ENCODE data around the gene CFAP65. TPM values are rescaled to one million over a fixed set of nuclear protein-coding genes. Genes with fewer than 3 reads are reported as not detected.

Gene CFAP65
- total RNA-seq, 2 donors from 2014 or later = not detected

GRCh38 chr2:218980735-218981389, 60.5 kb downstream of the CFAP65 start:
- H3K27me3 Mint-ChIP-seq = peaks cover 54% of the 10 kb centered on the region
- peak overlapping the region; percentile 76 for H3K4me3 Mint-ChIP-seq
- no peaks in the 10 kb centered on the region for H3K9me3 Mint-ChIP-seq
- H3K36me3 Mint-ChIP-seq (ENCODE audit: low read depth) = peaks cover 6% of the 10 kb centered on the region
- H3K27ac Mint-ChIP-seq = no peak overlapping the region
- ATAC-seq (replicated peaks) = no peak
- peaks cover 6% of the 10 kb centered on the region for H3K4me1 Mint-ChIP-seq

DNA sequence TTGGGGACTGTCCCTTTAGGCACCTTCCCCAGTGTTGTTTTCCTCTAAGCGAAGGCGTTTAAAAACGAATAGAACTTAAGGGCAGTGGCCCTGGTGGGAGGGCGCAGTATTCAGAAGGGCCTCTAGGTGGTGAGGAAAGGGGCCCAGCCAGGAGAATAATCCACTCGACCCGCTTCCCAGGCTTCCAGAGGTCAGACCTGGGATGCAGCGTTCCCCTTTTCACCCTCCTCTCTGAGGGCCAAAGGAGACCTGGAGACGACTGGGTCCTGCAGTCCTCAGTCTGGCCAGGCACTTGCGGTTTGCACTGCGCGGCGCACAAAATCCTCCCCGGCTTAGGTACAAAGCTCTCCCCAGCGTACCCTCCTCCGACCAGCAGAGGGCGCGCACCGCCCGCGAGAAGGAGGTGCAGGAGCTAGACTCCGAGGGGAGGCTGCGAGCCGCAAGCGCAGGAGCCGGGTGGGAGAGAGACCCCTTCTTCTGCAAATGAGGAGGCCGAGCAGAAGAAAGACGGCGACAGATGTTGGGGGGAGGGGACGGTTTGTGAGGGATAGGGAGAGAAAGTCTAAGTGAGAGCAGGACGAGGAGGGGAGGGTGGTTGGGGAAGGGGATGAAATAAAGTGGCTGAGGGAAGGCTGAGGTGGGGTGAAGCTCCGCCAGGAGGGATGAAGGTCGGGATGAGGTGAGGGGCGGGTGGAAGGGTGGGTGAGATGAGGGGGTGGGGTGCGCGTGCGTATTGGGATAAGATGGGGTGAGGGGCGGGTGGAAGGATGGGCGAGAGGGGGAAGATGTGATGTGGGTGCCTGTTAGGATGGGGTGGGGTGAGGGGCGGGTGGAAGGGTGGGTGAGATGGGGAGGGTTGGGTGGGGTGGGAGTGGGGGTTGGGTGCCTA, 61.2 kb downstream of the CFAP65 start:
- peak overlapping the region; percentile 76 for H3K4me3 Mint-ChIP-seq
- peaks cover 6% of the 10 kb centered on the region for H3K36me3 Mint-ChIP-seq (ENCODE audit: low read depth)
- no peaks in the 10 kb centered on the region for H3K9me3 Mint-ChIP-seq
- ATAC-seq (replicated peaks) = peak; percentile 94
- H3K27ac Mint-ChIP-seq = no peak overlapping the region
- H3K27me3 Mint-ChIP-seq = peaks cover 58% of the 10 kb centered on the region
- peaks cover 6% of the 10 kb centered on the region for H3K4me1 Mint-ChIP-seq

DNA sequence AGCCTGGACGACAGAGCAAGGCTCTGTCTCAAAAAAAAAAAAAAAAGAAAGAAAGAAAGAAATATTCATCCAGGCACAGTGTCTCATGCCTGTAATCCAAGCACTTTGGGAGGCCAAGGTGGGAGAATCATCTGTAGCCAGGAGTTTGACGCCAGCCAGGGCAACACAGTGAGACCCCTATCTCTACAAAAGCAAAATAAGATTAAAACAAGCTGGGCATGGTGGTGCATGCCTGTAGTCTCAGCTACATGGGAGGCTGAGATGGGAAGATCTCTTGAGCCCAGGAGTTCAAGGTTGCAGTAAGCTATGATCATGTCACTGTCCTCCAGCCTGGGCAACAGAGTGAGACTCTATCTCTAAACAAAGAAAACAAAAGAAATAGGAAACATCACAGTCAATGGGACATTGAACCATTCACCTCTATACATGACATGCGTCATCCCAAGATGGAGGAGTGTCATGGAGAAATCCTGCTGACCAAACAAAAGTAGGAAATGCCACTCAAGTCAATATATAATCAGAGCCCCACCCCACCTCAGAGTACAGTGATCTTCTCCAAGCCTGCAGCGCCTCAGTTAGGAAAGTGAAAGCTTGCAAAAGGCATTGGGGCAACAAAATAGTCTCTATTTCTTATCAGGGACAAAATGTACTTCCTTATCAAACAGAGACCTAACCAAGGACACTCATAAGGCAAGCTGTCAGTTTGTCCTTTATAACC, 66.1 kb downstream of the CFAP65 start:
- Mint-ChIP-seq H3K4me1 (no peaks in the 10 kb centered on the region), H3K4me3 (no peak overlapping the region), H3K27ac (no peak overlapping the region), H3K9me3 (no peaks in the 10 kb centered on the region), H3K36me3 (ENCODE audit: low read depth) (no peaks in the 10 kb centered on the region), H3K27me3 (peaks cover 61% of the 10 kb centered on the region)
- no peak for ATAC-seq (replicated peaks)

GRCh38 chr2:218970894-218971293, 70.4 kb downstream of the CFAP65 start:
- H3K9me3 Mint-ChIP-seq = no peaks in the 10 kb centered on the region
- no peak overlapping the region for H3K4me3 Mint-ChIP-seq
- H3K36me3 Mint-ChIP-seq (ENCODE audit: low read depth) = no peaks in the 10 kb centered on the region
- peaks cover 59% of the 10 kb centered on the region for H3K27me3 Mint-ChIP-seq
- no peak for ATAC-seq (replicated peaks)
- H3K4me1 Mint-ChIP-seq = no peaks in the 10 kb centered on the region
- H3K27ac Mint-ChIP-seq = no peak overlapping the region

DNA sequence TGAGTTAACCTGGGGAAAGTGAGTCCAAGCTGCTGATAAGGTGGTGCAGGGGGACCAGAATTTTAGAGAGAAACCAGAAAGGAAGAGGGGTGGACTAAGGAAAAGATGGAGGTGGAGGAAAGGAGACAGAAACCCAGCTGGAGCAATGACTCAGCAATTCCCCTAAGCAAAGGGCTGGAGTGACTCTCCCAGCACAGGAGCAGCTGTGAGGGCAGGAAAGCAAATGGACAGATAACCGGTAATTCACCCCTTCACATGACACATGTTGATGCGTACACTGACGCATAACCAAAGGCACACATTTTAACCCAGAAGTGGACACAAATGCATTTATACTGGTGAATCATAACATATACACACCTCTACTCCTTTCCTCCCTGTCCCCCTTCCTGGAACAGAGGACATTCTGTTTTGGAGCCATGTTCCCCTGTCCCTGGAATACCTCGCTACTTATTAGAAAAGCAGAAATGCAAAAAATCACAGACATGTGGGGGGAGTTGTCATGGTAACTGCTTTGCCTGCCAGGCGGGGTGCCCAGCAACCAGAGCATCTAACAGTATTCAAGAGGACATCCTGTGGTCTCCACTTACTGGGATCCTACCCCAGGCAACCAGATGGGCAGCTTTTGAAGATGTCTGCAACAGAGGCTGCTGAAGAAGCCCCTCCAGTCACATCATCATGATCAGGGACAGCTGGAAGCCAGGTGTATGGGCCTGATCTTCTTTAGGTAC, 77.1 kb downstream of the CFAP65 start:
- peaks cover 50% of the 10 kb centered on the region for H3K27me3 Mint-ChIP-seq
- ATAC-seq (replicated peaks) = no peak

GRCh38 chr2:218963601-218964000, 77.7 kb downstream of the CFAP65 start:
- Mint-ChIP-seq H3K9me3 (no peaks in the 10 kb centered on the region), H3K36me3 (ENCODE audit: low read depth) (peaks cover 10% of the 10 kb centered on the region), H3K27me3 (peaks cover 52% of the 10 kb centered on the region), H3K4me3 (no peak overlapping the region), H3K4me1 (peaks cover 7% of the 10 kb centered on the region), H3K27ac (no peak overlapping the region)
- ATAC-seq (replicated peaks) = no peak

More for the DNA sequence above, 77.1 kb downstream of the CFAP65 start:
- Mint-ChIP-seq H3K27ac (no peak overlapping the region), H3K4me1 (peaks cover 7% of the 10 kb centered on the region), H3K9me3 (no peaks in the 10 kb centered on the region), H3K36me3 (ENCODE audit: low read depth) (peaks cover 5% of the 10 kb centered on the region), H3K4me3 (no peak overlapping the region)

- Mint-ChIP-seq H3K9me3 (no peaks in the 10 kb centered on the region), H3K4me1 (peaks cover 7% of the 10 kb centered on the region), H3K4me3 (no peak overlapping the region), H3K27ac (no peak overlapping the region), H3K36me3 (ENCODE audit: low read depth) (peaks cover 10% of the 10 kb centered on the region), H3K27me3 (peaks cover 55% of the 10 kb centered on the region)
- no peak for ATAC-seq (replicated peaks)
Observed at GRCh38 chr2:218962859-218963492, 78.3 kb downstream of the CFAP65 start.

DNA sequence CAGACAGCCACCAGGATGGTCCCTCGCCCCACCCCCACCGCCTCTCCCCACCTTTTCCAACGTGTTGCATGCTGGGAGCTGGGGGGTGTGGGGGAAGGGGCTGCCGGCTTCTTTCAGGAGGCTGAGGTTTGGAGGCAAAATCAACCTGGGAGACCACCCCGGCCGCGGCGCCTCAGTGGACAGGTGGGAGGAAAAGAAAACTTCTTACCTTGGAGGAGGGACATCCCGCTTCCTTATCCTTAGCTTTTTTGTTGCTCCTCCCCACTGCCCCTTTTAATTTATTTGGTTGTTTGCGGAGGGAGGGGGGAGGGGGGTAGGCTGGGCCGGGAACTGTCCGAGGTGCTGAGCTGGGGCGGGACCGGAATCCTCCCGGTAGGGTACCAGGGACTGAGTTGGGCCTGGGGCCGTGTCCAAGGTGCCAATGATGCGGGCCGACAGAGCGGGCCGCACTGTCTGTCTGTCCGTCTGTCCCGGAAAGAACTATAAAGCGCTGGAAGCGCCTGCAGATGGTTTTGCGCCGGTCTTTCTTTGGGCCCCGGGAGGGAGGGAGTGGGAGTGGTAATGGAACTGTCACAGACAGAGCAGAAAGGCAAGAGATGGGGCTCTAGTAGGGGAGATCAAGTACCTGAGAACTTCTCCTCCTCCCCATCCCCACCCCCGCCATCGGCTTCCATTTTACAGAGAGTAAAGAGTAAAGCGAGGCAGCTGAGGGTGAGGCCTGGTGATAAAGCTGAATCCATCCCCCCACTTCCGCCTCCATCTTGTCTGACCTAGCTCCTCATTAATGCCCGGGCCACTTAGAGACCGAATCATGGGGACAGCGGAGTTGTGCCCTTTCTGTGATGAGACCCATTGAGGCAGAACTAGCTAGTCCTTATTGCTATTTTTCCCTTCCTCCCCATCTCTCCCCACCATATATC, 79.4 kb downstream of the CFAP65 start:
- H3K4me3 Mint-ChIP-seq = peak overlapping the region; percentile 30
- peaks cover 10% of the 10 kb centered on the region for H3K36me3 Mint-ChIP-seq (ENCODE audit: low read depth)
- H3K27me3 Mint-ChIP-seq = peaks cover 61% of the 10 kb centered on the region
- peaks cover 7% of the 10 kb centered on the region for H3K4me1 Mint-ChIP-seq
- no peaks in the 10 kb centered on the region for H3K9me3 Mint-ChIP-seq
- no peak overlapping the region for H3K27ac Mint-ChIP-seq
- ATAC-seq (replicated peaks) = no peak

DNA sequence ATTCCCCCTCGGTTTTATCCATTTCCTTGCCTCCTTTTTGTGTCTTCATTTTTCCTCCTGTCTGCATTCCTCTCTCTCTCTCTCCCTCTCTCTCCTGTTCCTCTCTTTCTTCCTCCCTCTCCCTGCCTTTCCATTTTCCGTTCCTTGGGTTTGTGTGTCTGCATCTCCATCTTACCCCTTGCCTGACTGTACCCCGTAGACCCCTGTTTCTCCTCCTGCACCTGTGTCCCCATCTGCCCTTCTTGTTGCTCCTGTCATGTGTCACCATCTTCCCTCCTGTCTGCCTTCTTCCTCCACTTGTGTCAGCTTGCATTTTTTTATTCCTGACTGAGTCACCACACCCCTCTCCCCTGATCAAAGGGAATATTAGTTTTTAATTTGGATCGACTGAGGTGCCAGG, 80.1 kb downstream of the CFAP65 start:
- H3K27ac Mint-ChIP-seq = no peak overlapping the region
- no peaks in the 10 kb centered on the region for H3K9me3 Mint-ChIP-seq
- no peak for ATAC-seq (replicated peaks)
- H3K36me3 Mint-ChIP-seq (ENCODE audit: low read depth) = peaks cover 10% of the 10 kb centered on the region
- H3K27me3 Mint-ChIP-seq = peaks cover 63% of the 10 kb centered on the region
- H3K4me3 Mint-ChIP-seq = peak overlapping the region; percentile 30
- peaks cover 7% of the 10 kb centered on the region for H3K4me1 Mint-ChIP-seq

- H3K36me3 Mint-ChIP-seq (ENCODE audit: low read depth) = peaks cover 10% of the 10 kb centered on the region
- peaks cover 60% of the 10 kb centered on the region for H3K27me3 Mint-ChIP-seq
- H3K9me3 Mint-ChIP-seq = no peaks in the 10 kb centered on the region
- peak overlapping the region; percentile 30 for H3K4me3 Mint-ChIP-seq
- peaks cover 7% of the 10 kb centered on the region for H3K4me1 Mint-ChIP-seq
- no peak for ATAC-seq (replicated peaks)
- no peak overlapping the region for H3K27ac Mint-ChIP-seq
Observed at GRCh38 chr2:218960309-218961165, 80.8 kb downstream of the CFAP65 start.

DNA sequence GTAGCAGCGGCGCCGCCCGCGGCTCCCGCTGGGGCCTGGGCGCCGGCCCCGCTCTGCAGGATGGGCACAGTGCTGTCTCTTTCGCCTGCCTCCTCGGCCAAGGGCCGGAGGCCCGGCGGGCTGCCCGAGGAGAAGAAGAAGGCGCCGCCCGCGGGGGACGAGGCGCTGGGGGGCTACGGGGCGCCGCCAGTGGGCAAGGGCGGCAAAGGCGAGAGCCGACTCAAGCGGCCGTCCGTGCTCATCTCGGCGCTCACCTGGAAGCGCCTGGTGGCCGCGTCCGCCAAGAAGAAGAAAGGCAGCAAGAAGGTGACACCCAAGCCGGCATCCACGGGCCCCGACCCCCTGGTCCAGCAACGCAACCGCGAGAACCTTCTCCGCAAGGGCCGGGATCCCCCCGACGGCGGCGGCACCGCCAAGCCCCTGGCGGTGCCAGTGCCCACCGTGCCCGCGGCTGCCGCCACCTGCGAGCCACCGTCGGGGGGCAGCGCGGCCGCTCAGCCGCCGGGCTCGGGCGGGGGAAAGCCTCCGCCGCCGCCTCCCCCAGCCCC, 81.5 kb downstream of the CFAP65 start:
- Mint-ChIP-seq H3K9me3 (no peaks in the 10 kb centered on the region), H3K27me3 (peaks cover 66% of the 10 kb centered on the region), H3K4me1 (peaks cover 7% of the 10 kb centered on the region), H3K36me3 (ENCODE audit: low read depth) (peaks cover 10% of the 10 kb centered on the region), H3K27ac (no peak overlapping the region), H3K4me3 (peak overlapping the region; percentile 63)
- ATAC-seq (replicated peaks) = peak; percentile 1

GRCh38 chr2:218959141-218959731, 82.1 kb downstream of the CFAP65 start, which contains the start of gene CDK5R2:
Gene CDK5R2, plus strand, starts transcription at chr2:218959666. Its CDS starts 155 bp downstream, at chr2:218959821.
- ATAC-seq (replicated peaks) = peak; percentile 97
- Mint-ChIP-seq H3K27ac (no peak within 1 kb of the TSS), H3K4me3 (peak within 1 kb of the TSS; percentile 63), H3K9me3 (no peaks in the 10 kb centered on the region), H3K27me3 (peaks cover 68% of the 10 kb centered on the region), H3K36me3 (ENCODE audit: low read depth) (peaks cover 10% of the 10 kb centered on the region), H3K4me1 (peaks cover 7% of the 10 kb centered on the region)

All from activated T-helper 17 cell treated with anti-CD3 and anti-CD28 coated beads, Interleukin-2, amount 50 U/mL, for 72 hours (primary cell).